GM12864 (cell line): ENCODE measurements around the gene ACP1.

Source experiments
- DNase-seq: peaks from one replicate; pipeline ENCODE4 v3.0.0-alpha.2; 2011; ENCODE audit warnings: low read depth
- H3K4me3 ChIP-seq: 2 replicates; pipeline ENCODE4 v1.5.1; 2011; ENCODE audit warnings: mild to moderate bottlenecking, low read depth, low read length, control low read depth
- TF ChIP-seq, protein P1 (sequence below): IDR thresholded peaks from 2 replicates; pipeline ENCODE4 v1.5.1; 2011; ENCODE audit warnings: low read depth, mild to moderate bottlenecking, moderate library complexity, low read length, control low read depth, inconsistent platforms; ENCODE audit errors: missing control alignments

Gene ACP1

DNA sequence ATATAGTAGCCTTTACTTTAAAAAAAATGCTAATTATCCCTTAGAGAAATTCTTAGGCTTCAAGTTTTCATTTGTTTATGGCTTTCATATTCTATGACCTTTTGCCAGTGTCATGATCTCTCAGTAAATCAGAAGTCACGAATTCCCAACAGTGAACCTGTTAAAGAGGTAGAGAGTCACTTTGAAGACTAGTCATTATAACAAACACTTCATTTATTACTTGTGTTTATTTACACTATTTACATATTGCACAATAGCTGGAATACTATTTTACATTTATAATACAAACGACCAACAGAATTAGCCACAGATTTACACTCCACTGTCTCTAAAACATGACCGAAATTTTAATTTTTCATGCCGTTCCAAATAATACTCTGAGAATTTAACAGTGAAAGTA, 14.6 kb downstream of the ACP1 start:
- DNase-seq = no peak
- H3K4me3 ChIP-seq = no peak overlapping the region
- TF ChIP-seq, protein P1, sequence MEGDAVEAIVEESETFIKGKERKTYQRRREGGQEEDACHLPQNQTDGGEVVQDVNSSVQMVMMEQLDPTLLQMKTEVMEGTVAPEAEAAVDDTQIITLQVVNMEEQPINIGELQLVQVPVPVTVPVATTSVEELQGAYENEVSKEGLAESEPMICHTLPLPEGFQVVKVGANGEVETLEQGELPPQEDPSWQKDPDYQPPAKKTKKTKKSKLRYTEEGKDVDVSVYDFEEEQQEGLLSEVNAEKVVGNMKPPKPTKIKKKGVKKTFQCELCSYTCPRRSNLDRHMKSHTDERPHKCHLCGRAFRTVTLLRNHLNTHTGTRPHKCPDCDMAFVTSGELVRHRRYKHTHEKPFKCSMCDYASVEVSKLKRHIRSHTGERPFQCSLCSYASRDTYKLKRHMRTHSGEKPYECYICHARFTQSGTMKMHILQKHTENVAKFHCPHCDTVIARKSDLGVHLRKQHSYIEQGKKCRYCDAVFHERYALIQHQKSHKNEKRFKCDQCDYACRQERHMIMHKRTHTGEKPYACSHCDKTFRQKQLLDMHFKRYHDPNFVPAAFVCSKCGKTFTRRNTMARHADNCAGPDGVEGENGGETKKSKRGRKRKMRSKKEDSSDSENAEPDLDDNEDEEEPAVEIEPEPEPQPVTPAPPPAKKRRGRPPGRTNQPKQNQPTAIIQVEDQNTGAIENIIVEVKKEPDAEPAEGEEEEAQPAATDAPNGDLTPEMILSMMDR = no peak

DNA sequence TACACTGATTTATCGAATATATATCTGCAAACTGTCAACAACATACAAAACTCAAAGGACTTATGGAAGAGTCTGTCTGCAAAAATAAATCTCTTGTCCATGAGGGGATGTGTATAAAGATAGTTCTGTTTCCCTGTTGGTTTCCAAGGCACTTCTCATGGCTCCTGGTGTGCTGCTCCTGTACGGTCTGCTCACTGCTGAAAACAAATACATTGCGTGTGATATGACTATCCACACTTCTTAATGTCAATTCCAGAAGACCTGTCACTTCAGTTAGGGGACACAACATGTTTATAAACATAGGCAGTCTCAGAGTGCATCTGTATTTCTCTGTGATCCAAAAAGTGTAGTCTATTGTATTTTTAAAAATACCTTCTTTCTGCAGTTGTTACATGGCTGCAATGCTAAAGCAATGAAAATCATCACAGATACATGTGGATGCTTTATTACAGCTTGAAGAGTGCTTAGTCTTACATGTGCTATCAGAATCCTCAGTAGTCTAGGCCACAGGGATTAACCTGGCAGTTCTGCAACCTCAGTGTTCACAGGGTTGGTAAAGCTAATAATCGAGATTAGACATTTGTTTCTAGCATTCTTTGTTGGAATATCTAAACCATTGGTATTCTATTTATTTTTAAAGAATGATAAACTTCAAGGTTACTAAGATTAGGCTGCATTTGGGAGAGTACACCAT, 15.4 kb downstream of the ACP1 start:
- TF ChIP-seq, protein P1 = no peak
- H3K4me3 ChIP-seq = no peak overlapping the region
- no peak for DNase-seq

DNA sequence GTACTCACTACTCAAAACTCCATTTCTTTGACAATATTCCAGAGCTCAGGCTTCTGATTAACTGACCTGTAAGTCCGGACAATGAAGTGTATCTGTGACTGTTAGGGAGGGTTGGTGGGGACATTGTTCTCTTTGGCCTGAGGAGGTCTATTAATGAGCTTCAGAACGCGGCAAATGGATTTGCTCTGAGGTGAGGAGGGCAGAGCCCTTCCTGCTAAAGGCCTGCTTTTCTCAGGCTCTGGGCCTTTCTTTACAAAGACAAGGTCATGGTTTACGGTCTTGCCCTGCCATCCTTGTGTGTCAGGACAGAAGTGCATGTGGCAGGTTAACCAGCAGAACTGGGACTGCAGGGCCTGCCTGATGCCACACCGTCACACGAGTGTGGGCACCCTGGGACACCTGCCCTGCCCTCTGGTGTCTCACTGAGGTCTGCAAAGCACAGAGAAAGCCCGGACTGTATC, 15.9 kb downstream of the ACP1 start:
- TF ChIP-seq, protein P1 = no peak
- H3K4me3 ChIP-seq = no peak overlapping the region
- no peak for DNase-seq

DNA sequence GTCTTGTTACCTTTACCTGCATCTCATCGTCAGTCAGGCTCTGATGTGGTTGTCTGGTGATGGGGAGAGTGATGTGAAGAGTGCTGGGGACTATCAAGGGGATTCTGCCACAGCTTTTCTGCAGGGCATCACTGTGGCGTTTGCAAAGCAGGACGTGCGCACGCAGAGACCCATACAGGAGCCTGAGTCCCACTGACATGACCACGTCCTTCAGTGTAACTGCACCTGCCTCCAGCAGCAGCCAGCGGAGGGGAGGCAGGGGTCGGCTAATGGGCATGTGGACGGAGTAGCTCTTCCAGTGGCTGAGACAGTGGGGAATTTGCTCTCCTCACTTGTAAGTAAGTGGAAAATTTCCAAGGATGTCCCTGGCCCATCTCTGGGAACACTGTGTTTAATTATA, 16.6 kb downstream of the ACP1 start:
- TF ChIP-seq, protein P1 = no peak
- no peak for DNase-seq
- H3K4me3 ChIP-seq = no peak overlapping the region

DNA sequence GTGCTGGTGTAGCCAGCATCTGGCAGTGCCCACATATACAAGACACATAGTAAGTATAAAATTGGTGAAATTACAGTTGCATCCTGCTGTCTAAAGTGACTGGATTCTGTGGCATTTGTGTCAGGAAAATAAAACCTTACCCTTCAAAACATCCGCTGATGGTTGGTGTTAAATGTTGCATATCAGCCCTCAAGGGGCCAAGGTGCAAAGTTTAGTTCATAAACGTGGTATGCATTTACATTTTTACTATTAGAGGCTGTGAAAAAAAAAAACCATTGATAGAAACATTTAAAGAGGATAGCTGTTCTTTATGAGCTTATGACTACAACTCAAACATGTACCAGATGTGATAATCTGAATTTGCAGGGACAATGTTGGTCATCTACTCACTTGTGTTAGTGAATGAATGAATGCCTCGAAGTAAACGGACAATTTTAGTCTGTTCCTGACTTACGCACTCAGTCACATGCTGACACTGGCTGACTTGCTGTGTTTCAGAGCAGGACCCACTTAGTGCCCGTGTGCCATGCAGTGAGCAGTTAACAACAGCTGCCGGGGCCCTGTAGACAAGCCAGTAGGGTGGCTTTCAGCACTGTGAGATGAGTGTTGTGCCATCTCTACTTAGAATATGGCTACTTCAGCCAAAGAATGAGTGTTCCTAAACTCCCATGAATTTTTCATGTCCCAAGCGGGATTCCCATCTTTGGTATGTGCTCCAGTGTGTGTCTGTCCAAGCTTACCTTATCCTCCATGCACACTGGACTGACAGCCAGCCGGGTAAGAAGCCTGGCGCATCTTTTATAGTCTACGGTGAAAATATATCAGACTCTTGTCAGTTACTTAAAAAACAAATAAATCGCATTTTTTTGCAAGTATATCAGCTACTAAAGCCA, 17.9 kb downstream of the ACP1 start:
- TF ChIP-seq, protein P1 = no peak
- H3K4me3 ChIP-seq = no peak overlapping the region
- no peak for DNase-seq

DNA sequence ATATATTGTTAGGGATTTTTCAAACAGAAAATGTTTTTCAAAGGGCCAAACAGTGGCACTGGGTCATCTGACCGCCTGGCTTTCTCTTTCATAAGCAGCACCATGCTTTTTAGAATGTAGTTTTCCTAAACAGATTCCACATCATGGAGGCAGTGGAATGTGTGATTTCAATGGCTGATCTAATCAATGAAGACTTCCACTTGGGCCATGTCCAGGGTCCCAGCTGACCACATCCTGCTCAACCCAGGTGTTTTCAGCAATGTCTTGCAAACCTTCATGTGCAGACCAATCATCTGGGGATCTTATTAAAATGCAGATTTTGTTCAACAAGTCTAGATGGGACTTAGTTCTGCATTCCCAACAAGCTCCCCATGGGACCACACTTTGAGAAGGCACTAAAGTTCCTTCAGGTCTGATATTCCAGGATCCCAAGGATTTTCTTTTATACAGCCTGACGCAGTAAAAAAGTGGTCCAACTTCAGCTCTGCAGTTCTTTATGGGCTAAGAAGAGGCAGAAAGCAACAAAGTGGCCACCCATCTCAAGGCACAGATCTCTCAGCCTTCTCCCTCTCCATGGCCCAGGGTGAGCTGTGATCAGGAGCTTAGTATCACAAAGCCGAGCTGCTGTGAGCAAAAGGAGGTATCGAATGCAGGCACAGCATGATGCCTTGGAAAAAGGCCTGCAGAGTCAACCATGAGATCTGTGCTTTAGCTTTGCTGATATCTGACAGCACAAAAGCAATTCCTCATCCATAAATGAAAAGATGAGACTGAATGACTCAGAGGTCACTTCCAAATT, 19.4 kb downstream of the ACP1 start:
- H3K4me3 ChIP-seq = no peak overlapping the region
- no peak for DNase-seq
- TF ChIP-seq, protein P1 = no peak
